ES-I3 (cell line): Measurements from ENCODE around the gene ARHGEF40.

Source experiments
- H3K36me3 ChIP-seq: 2 replicates; pipeline ENCODE4 v1.6.1; 2013; ENCODE audit warnings: mild to moderate bottlenecking, low read length, control low read depth, moderate library complexity; ENCODE audit not compliant: insufficient read depth
- H3K4me1 ChIP-seq: 2 replicates; pipeline ENCODE4 v1.6.1; 2013; ENCODE audit warnings: mild to moderate bottlenecking, control low read depth, low read length; ENCODE audit not compliant: insufficient read depth
- H3K9ac ChIP-seq: 2 replicates; pipeline ENCODE4 v1.6.1; 2013; ENCODE audit warnings: low read depth, mild to moderate bottlenecking, low read length, moderate library complexity
- H3K9me3 ChIP-seq: 2 replicates; pipeline ENCODE4 v1.6.1; 2013; ENCODE audit warnings: mild to moderate bottlenecking, low read length, moderate library complexity; ENCODE audit not compliant: control insufficient read depth, insufficient read depth

Gene ARHGEF40

GRCh38 chr14:21099596-21099985, 29.5 kb downstream of the ARHGEF40 start:
- no peaks in the 10 kb centered on the region for H3K9me3 ChIP-seq
- peaks cover 25% of the 10 kb centered on the region for H3K4me1 ChIP-seq
- H3K36me3 ChIP-seq: no peaks in the 10 kb centered on the region
- H3K9ac ChIP-seq: peak overlapping the region; percentile 62; the same call in 1 of the 2 replicates

GRCh38 chr14:21100931-21101330, 30.8 kb downstream of the ARHGEF40 start, which contains the start of gene TMEM253:
TMEM253 (plus strand) TSS chr14:21101066; CDS start chr14:21101344, 278 bp downstream.
- H3K9me3 ChIP-seq: no peaks in the 10 kb centered on the region
- no peaks in the 10 kb centered on the region for H3K36me3 ChIP-seq
- H3K9ac ChIP-seq: no peak within 1 kb of the TSS
- peaks cover 20% of the 10 kb centered on the region for H3K4me1 ChIP-seq

- H3K36me3 ChIP-seq: no peaks in the 10 kb centered on the region
- no peaks in the 10 kb centered on the region for H3K9me3 ChIP-seq
- H3K9ac ChIP-seq: no peak overlapping the region
- H3K4me1 ChIP-seq: peaks cover 28% of the 10 kb centered on the region
Observed at GRCh38 chr14:21101802-21102413, 31.8 kb downstream of the ARHGEF40 start.

- peaks cover 34% of the 10 kb centered on the region for H3K4me1 ChIP-seq
- no peaks in the 10 kb centered on the region for H3K9me3 ChIP-seq
- H3K9ac ChIP-seq: peak overlapping the region; percentile 68
- no peaks in the 10 kb centered on the region for H3K36me3 ChIP-seq
Observed at GRCh38 chr14:21102521-21103410, 32.7 kb downstream of the ARHGEF40 start.

- Histone ChIP-seq H3K36me3 (no peaks in the 10 kb centered on the region), H3K4me1 (peaks cover 34% of the 10 kb centered on the region), H3K9me3 (no peaks in the 10 kb centered on the region), H3K9ac (peak overlapping the region; percentile 68)
Observed at GRCh38 chr14:21103411-21103709, 33.3 kb downstream of the ARHGEF40 start.

- H3K36me3 ChIP-seq: no peaks in the 10 kb centered on the region
- peaks cover 34% of the 10 kb centered on the region for H3K4me1 ChIP-seq
- peak overlapping the region; percentile 68 for H3K9ac ChIP-seq
- H3K9me3 ChIP-seq: no peaks in the 10 kb centered on the region
Observed at GRCh38 chr14:21103710-21104447, 33.8 kb downstream of the ARHGEF40 start.

GRCh38 chr14:21104448-21105060, 34.5 kb downstream of the ARHGEF40 start:
- Histone ChIP-seq H3K9ac (peak overlapping the region; percentile 68), H3K36me3 (no peaks in the 10 kb centered on the region), H3K4me1 (peaks cover 31% of the 10 kb centered on the region), H3K9me3 (no peaks in the 10 kb centered on the region)

GRCh38 chr14:21105095-21105494, 35.0 kb downstream of the ARHGEF40 start:
- Histone ChIP-seq H3K36me3 (no peaks in the 10 kb centered on the region), H3K9ac (no peak overlapping the region), H3K4me1 (peaks cover 28% of the 10 kb centered on the region), H3K9me3 (no peaks in the 10 kb centered on the region)

- peaks cover 28% of the 10 kb centered on the region for H3K4me1 ChIP-seq
- no peaks in the 10 kb centered on the region for H3K36me3 ChIP-seq
- no peaks in the 10 kb centered on the region for H3K9me3 ChIP-seq
- H3K9ac ChIP-seq: no peak overlapping the region
Observed at GRCh38 chr14:21106176-21106497, 36.0 kb downstream of the ARHGEF40 start.

- peaks cover 28% of the 10 kb centered on the region for H3K4me1 ChIP-seq
- H3K9me3 ChIP-seq: no peaks in the 10 kb centered on the region
- peak overlapping the region; percentile 11; the same call in 1 of the 2 replicates for H3K9ac ChIP-seq
- H3K36me3 ChIP-seq: no peaks in the 10 kb centered on the region
Observed at GRCh38 chr14:21106498-21107282, 36.6 kb downstream of the ARHGEF40 start.

- peaks cover 23% of the 10 kb centered on the region for H3K4me1 ChIP-seq
Observed at GRCh38 chr14:21107283-21107800, 37.2 kb downstream of the ARHGEF40 start.

GRCh38 chr14:21108791-21109190, 38.7 kb downstream of the ARHGEF40 start:
- H3K4me1 ChIP-seq: peaks cover 15% of the 10 kb centered on the region
- H3K9me3 ChIP-seq: no peaks in the 10 kb centered on the region
- no peak overlapping the region for H3K9ac ChIP-seq
- no peaks in the 10 kb centered on the region for H3K36me3 ChIP-seq

More at GRCh38 chr14:21107283-21107800, 37.2 kb downstream of the ARHGEF40 start:
- Histone ChIP-seq H3K9ac (no peak overlapping the region), H3K36me3 (no peaks in the 10 kb centered on the region), H3K9me3 (no peaks in the 10 kb centered on the region)

GRCh38 chr14:21109377-21110138, 39.5 kb downstream of the ARHGEF40 start:
- Histone ChIP-seq H3K9me3 (no peaks in the 10 kb centered on the region), H3K4me1 (peaks cover 15% of the 10 kb centered on the region), H3K9ac (no peak overlapping the region), H3K36me3 (no peaks in the 10 kb centered on the region)
